Nephron progenitor cell (in vitro differentiated cells): ENCODE measurements around the gene GCN1.
A peak's percentile ranks its signal among the peaks of the same experiment; 100 is the strongest.
"Not testable (repeated sequence)": the region's sequence is repeated elsewhere in the genome, so short reads cannot be mapped to it uniquely, and the experiment has no call there.

ENCODE experiments used
- DNase-seq: peaks from one replicate; pipeline ENCODE4 v3.0.0; 2021
- H3K27ac Mint-ChIP-seq: 2 replicates; pipeline ENCODE4 v1.8.0; 2021; ENCODE audit warnings: mild to moderate bottlenecking, moderate library complexity, mixed read lengths
- H3K27me3 Mint-ChIP-seq: 2 replicates; pipeline ENCODE4 v1.8.0; 2021; ENCODE audit warnings: mild to moderate bottlenecking, low read depth, mixed read lengths; ENCODE audit not compliant: poor library complexity
- H3K36me3 Mint-ChIP-seq: 2 replicates; pipeline ENCODE4 v1.8.0; 2021; ENCODE audit warnings: low read depth, mixed read lengths
- H3K4me1 Mint-ChIP-seq: 2 replicates; pipeline ENCODE4 v1.8.0; 2021; ENCODE audit warnings: mixed read lengths
- H3K4me3 Mint-ChIP-seq: 2 replicates; pipeline ENCODE4 v1.8.0; 2021; ENCODE audit warnings: mild to moderate bottlenecking, moderate library complexity, mixed read lengths
- H3K9me3 Mint-ChIP-seq: 2 replicates; pipeline ENCODE4 v1.8.0; 2021; ENCODE audit warnings: mild to moderate bottlenecking, moderate library complexity, mixed read lengths
- CTCF ChIP-seq: fragments of 200-600 bp; sonication (generic); IDR thresholded peaks from 2 replicates; pipeline ENCODE4 v1.5.0; 2021; ENCODE audit warnings: antibody characterized with exemption

The GCN1 gene

DNA sequence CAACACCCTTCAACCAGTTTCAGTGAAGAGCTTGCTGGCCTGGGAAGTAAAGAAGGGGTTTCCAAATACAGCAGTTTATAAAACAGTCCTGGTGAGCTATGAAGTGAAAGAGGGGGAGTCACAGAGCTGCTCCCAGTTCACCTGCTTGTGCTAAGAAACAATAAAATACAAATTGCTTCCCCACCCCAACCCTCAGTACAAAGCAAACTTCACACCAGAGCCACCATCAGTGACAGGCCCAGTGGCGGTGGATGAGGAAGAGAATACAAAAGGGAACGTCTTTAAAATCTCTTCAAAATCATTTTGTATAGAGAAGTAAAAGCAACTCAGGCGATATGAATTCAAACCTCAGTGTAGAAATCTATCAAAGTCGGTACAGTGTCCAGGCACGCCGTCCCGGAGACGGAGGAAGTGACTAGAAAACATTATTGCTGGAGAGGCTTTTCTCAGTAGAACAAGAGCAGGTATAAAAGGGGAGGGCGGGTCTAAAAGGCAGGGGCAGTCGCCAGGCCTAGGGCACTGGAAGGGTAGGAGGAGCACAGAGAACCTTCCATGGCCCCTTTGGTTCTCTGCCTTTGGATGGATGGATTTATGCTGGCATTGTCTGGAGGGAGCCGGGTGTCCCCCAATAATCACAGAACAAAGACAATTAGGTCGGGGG is 16.9 kb upstream of the GCN1 start:
- TF ChIP-seq CTCF: no peak
- no peak overlapping the region for H3K4me3 Mint-ChIP-seq
- peaks cover 2% of the 10 kb centered on the region for H3K9me3 Mint-ChIP-seq
- no peak for DNase-seq
- H3K27me3 Mint-ChIP-seq: no peaks in the 10 kb centered on the region
- peak overlapping the region; percentile 83 for H3K27ac Mint-ChIP-seq
- peaks cover 10% of the 10 kb centered on the region for H3K4me1 Mint-ChIP-seq
- H3K36me3 Mint-ChIP-seq: peaks cover 46% of the 10 kb centered on the region

DNA sequence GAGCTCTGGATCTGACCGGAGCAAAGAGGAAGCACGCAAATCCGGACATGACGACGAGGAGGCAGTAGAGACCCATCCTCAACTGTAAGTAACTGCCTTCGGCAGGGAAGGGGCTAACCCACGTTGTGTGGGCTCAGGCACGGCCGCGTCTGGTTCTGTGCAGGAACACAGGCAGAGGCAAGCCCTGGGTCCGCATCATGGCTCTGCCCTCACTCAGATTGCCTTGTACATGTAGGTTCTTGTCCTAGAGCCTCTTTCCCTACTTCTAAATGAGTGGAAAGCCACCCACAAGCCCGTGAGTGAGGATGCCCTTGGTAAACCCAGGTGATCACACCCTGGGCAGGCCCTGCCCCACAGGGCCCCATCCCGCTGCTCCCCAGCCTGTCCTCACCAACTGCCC is 15.3 kb upstream of the GCN1 start:
- H3K4me1 Mint-ChIP-seq: no peaks in the 10 kb centered on the region
- no peak overlapping the region for H3K27ac Mint-ChIP-seq
- no peak overlapping the region for H3K4me3 Mint-ChIP-seq
- peaks cover 57% of the 10 kb centered on the region for H3K36me3 Mint-ChIP-seq
- no peaks in the 10 kb centered on the region for H3K27me3 Mint-ChIP-seq
- TF ChIP-seq CTCF: no peak
- H3K9me3 Mint-ChIP-seq: peaks cover 10% of the 10 kb centered on the region
- no peak for DNase-seq

DNA sequence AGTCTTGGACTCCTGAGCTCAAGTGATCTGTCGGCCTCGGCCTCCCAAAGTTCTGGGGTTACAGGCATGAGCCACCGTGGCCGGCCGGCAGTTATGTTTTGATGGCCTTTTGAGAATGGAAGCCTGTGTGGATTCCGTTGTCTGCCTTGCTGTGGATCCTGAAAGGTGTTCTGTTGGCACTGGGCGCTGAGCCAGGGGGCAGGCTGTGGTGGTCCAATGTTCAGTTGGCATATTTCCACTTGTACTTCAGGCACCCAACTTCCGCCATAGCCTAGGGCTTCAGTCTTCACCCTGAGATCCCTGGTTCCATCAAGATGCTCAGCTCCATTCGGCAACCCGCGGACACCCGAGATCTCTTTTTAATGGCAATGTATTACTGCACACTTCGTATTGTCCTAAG is 12.7 kb upstream of the GCN1 start:
- H3K4me1 Mint-ChIP-seq: peaks cover 7% of the 10 kb centered on the region
- H3K36me3 Mint-ChIP-seq: peaks cover 54% of the 10 kb centered on the region
- TF ChIP-seq CTCF: no peak
- no peak overlapping the region for H3K27ac Mint-ChIP-seq
- peaks cover 10% of the 10 kb centered on the region for H3K9me3 Mint-ChIP-seq
- no peaks in the 10 kb centered on the region for H3K27me3 Mint-ChIP-seq
- DNase-seq: no peak
- H3K4me3 Mint-ChIP-seq: no peak overlapping the region

- not testable (repeated sequence) for DNase-seq, H3K4me1 Mint-ChIP-seq, H3K4me3 Mint-ChIP-seq, H3K27me3 Mint-ChIP-seq, H3K27ac Mint-ChIP-seq
- H3K9me3 Mint-ChIP-seq: peaks cover 10% of the 10 kb centered on the region
- peaks cover 49% of the 10 kb centered on the region for H3K36me3 Mint-ChIP-seq
Observed at GRCh38 chr12:120206781-120207180, 12.3 kb upstream of the GCN1 start.

DNA sequence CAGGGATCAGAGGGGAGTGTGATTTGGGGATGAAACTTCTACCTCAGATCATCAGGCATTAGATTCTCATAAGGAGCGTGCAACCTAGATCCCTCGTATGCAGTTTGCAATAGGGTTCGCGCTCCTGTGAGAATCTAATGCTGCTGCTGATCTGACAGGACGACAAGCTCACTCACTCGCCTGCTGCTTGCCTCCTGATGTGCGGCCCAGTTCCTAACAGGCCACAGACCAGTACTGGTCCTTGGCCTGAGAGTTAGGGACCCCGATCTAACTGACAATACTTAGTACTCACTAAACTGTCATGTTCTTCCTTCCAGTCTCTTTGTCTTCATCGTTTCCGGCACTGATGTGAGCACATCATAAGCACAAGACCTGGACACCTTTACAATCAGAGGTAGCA is 11.7 kb upstream of the GCN1 start:
- H3K4me1 Mint-ChIP-seq: peaks cover 10% of the 10 kb centered on the region
- peaks cover 10% of the 10 kb centered on the region for H3K9me3 Mint-ChIP-seq
- TF ChIP-seq CTCF: no peak
- H3K36me3 Mint-ChIP-seq: peaks cover 44% of the 10 kb centered on the region
- H3K27ac Mint-ChIP-seq: no peak overlapping the region
- DNase-seq: no peak
- H3K27me3 Mint-ChIP-seq: no peaks in the 10 kb centered on the region
- no peak overlapping the region for H3K4me3 Mint-ChIP-seq

DNA sequence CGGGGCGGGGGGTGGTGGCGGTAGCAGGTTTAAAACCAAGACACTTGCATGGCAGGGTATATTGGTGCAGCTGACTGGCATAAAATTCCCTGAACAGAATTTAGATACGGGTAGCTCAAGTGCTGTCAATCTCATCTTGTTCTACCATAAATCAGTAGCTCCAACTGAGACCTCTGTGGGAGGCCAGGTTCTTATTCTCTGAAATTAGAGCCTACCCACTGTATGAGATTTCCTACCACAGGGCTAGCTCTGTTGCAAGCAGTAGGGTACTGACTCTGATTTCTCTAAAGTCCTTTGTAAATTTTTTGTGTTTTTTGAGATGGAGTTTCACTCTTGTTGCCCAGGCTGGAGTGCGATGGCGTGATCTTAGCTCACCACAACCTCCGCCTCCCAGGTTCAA is 9.7 kb upstream of the GCN1 start:
- no peak overlapping the region for H3K4me3 Mint-ChIP-seq
- peak overlapping the region; percentile 95 for H3K27ac Mint-ChIP-seq
- peaks cover 21% of the 10 kb centered on the region for H3K4me1 Mint-ChIP-seq
- H3K27me3 Mint-ChIP-seq: no peaks in the 10 kb centered on the region
- peaks cover 10% of the 10 kb centered on the region for H3K9me3 Mint-ChIP-seq
- DNase-seq: no peak
- H3K36me3 Mint-ChIP-seq: peaks cover 38% of the 10 kb centered on the region
- no peak for TF ChIP-seq CTCF
